Sigmoid colon (tissue), 4 donors: ENCODE measurements around the gene PTGDS.

Experiments
- POLR2AphosphoS5 ChIP-seq, 4 donors: sonication (generic); formaldehyde crosslinking; IDR thresholded peaks; one replicate each; pipeline ENCODE4 v1.6.1; 2017; ENCODE audit warnings: antibody characterized with exemption in 4 of 4
- TF ChIP-seq, protein P1 (sequence below), 4 experiments: fragments of 450-650 bp in 3 of 4; fragments of 200-600 bp in 1 of 4; IDR thresholded peaks; one replicate each; pipeline ENCODE4 v1.5.1; 2016 to 2019; ENCODE audit warnings: antibody characterized with exemption in 4 of 4, mild to moderate bottlenecking in 3 of 4, moderate library complexity in 2 of 4

GRCh38 chr9:136936645-136937170, 40.6 kb upstream of the PTGDS start:
- TF ChIP-seq, protein P1, sequence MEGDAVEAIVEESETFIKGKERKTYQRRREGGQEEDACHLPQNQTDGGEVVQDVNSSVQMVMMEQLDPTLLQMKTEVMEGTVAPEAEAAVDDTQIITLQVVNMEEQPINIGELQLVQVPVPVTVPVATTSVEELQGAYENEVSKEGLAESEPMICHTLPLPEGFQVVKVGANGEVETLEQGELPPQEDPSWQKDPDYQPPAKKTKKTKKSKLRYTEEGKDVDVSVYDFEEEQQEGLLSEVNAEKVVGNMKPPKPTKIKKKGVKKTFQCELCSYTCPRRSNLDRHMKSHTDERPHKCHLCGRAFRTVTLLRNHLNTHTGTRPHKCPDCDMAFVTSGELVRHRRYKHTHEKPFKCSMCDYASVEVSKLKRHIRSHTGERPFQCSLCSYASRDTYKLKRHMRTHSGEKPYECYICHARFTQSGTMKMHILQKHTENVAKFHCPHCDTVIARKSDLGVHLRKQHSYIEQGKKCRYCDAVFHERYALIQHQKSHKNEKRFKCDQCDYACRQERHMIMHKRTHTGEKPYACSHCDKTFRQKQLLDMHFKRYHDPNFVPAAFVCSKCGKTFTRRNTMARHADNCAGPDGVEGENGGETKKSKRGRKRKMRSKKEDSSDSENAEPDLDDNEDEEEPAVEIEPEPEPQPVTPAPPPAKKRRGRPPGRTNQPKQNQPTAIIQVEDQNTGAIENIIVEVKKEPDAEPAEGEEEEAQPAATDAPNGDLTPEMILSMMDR (IDR thresholded peaks at IDR 0.05), result no peak
- TF ChIP-seq POLR2AphosphoS5 (IDR thresholded peaks at IDR 0.05), result no peak
